GM12873 (cell line): ENCODE data around the gene NFKB2.

Source experiments
- TF ChIP-seq, protein P1 (sequence below): IDR thresholded peaks from 2 replicates; pipeline ENCODE4 v1.5.1; 2012; ENCODE audit warnings: low read depth, mild to moderate bottlenecking, moderate library complexity, low read length, control low read depth; ENCODE audit not compliant: insufficient read depth; ENCODE audit errors: missing control alignments

The NFKB2 gene

DNA sequence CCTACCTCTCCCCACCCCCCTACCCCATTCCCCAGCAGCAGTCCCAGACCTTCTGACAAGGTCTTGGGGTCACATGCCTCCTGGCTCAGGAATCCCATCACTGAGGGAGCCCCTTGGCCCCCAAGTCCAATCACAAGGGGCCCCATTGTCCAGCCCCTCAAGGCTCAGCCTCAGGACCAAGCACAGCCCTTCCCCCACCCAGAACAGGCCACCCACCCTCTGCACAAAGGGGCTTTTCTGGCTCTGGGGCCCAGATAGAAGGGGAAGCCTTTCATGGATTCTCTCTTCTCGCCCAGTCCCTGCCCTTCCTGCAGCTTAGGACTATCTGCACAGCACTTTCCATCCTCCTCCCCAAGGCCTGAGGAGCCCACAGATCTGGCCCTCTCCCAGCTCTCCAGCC, 29.9 kb downstream of the NFKB2 start:
- TF ChIP-seq, protein P1, sequence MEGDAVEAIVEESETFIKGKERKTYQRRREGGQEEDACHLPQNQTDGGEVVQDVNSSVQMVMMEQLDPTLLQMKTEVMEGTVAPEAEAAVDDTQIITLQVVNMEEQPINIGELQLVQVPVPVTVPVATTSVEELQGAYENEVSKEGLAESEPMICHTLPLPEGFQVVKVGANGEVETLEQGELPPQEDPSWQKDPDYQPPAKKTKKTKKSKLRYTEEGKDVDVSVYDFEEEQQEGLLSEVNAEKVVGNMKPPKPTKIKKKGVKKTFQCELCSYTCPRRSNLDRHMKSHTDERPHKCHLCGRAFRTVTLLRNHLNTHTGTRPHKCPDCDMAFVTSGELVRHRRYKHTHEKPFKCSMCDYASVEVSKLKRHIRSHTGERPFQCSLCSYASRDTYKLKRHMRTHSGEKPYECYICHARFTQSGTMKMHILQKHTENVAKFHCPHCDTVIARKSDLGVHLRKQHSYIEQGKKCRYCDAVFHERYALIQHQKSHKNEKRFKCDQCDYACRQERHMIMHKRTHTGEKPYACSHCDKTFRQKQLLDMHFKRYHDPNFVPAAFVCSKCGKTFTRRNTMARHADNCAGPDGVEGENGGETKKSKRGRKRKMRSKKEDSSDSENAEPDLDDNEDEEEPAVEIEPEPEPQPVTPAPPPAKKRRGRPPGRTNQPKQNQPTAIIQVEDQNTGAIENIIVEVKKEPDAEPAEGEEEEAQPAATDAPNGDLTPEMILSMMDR = no peak

DNA sequence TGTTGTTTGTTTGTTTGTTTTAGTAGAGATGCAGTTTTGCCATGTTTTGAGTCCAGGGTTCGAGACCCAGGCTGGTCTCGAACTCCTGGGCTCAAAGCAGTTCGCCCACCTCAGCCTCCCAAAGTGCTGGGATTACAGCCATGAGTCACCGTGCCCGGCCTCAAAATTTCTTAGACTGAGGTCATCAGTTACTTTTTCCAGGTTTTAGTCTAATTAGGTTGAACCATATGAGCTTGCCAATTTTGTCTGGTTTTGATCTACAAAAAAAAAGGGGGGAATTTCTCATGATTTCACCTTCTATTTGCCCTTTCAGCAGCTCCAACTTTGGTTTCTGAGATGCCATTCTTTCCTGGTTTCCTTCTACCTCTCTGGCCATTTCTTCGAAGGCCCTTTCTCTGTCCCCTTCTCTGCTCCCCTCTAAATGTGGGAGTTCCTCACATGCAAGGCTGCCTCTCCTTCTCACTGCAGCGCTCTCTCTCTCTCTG, 31.3 kb downstream of the NFKB2 start:
- TF ChIP-seq, protein P1 = no peak

DNA sequence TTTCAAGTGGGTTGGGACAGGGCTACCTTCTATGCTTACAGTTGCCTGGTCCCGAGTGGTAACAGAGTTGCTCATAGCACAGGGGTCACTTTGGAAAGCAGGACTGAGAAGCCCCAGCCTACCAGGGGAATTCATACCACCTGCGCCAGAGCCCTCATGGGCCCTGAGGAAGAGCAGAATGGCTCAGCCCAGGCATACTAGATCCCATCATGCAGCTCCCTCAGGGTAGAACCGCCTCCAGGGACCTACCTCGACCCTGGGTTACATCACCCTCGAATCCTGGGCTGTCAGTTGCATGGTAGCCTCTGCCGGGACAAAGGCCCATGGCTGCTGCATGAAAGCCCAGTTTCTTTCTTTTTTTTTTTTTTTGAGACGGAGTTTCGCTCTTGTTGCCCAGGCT, 34.0 kb downstream of the NFKB2 start:
- TF ChIP-seq, protein P1 = no peak

DNA sequence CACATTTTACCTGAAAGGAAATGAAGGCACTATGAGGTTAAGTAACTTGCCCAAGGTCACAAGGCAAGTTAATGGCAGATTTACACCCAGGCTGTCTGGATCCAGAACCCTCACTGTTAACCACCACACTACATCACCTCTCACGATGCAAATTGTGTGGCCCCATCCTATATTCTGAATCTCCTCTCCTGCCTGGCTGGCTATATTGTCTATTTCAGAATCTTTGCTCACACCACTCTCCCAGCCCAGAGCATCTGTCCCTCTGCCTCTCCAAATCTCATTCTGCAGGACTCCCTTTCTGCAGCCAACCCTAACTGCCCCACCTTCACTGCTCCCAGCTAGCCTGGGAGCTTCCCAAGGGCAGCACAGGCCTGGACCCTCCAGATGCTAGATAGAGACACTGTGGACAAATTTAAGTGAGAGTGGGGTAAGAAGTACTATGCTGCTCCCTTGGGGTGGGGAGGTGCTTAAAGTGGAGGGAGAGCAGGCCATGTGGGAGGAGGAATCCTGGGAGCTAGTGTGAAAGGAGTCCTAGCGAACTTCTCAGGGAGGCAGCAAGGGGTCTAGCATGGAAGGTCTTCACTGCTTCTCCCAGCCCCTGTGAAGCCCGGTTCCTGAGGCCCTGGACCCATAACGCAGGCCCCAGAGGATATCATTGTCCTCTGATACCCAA, 36.1 kb downstream of the NFKB2 start:
- TF ChIP-seq, protein P1 = no peak

DNA sequence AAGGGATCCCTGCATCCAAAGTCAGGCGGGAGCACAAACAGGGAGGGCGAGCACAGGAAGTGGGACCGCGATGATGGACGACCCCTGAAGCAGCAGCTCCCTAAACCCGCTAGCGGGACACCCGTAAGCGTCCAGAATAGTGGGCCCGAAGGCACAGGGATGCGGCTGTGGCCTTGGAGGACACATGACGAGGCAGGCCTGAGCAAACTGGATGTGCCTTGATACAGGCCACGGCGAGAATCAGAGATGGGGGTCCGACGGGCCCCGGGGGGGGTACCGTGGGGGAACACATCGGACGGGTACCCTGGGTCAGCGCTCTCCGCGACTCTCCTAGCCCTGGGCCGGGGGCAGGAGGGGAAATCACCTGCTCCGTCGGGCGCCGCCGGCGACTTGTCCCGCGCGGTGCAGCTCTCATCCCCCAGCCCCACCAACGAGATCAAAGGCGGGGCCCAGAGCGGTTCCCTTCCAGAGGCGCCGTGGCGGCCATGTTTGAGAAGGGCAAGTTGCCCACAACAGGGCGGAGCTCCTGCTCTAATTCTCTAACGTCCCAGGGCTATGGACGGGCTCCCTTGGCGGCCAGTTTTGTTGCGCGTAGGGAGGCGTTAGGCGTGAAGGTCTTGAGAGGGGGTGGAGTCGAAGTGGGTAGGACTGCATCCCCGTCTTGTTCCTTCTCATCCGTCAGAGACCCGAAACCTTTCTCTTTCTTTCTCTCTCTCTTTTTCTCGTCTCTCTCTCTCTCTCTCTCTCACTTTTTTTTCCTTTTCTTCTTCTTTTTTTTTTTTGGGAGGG, 36.9 kb downstream of the NFKB2 start, which contains the start of gene CUEDC2:
Gene CUEDC2, minus strand, starts transcription at position 413 of the 789 bp plus-strand sequence. CDS start 7,386 bp downstream, outside the sequence.
- TF ChIP-seq, protein P1 = no peak

DNA sequence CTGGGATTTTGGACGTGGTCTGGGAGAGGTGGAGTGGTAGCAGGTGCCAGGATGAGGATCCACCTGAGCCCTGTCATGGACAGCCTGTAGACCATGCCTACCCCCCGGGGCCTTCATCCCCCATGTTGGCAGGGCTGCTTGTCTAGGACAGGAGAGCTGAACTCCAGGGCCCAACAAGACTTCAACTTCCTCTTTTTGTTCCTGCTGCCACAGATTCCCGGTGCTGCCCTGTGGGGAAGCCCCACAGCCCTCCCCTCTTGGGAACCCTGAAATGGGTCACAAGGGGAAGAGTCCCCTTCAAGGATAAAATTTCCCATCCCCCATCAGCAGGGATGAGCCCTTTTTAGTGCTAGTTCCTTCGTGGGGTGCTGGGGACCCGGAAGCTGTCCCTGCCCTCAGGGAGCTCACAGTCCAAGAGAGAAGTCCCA, 38.1 kb downstream of the NFKB2 start:
- TF ChIP-seq, protein P1 = no peak
